ENCODE data around the gene ARFGAP1. TPM values are rescaled to one million over a fixed set of nuclear protein-coding genes. Genes with fewer than 3 reads are reported as not detected.

ARFGAP1 gene
- total RNA-seq, 1 experiment from 2014 or later: 207 TPM

DNA sequence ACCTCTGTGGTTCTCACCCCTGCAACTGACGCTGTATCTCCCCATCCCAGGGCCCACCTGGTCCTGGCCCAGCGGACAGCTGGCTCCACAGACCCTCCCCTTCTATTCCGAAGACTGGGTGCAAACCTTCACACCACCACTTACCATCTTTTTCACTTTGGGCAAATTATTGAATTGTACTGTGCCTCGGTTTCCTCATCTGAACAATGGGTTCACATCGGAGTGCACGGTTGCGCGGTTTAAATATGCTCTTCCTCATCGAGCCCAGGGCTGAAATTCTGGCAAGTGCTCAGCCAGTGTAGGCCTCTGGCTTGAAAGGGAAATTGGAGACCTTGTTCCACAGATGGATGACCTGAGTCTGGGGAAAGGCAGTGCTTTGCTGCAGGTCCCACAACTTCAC lies 2.9 kb upstream of the ARFGAP1 start:
- H3K4me1 Mint-ChIP-seq: peaks cover 16% of the 10 kb centered on the region
- H3K27ac Mint-ChIP-seq: peak overlapping the region; percentile 70; the same call in 1 of the 2 replicates
- DNase-seq (ENCODE audit: low spot score) (no peak), ATAC-seq (no peak)
- H3K36me3 Mint-ChIP-seq: peaks cover 2% of the 10 kb centered on the region; the same call in 1 of the 2 replicates
- no peak overlapping the region for H3K4me3 Mint-ChIP-seq
- TF ChIP-seq MLX (CRISPR knock-in tag; IDR thresholded peaks at IDR 0.05) (no peak), USF2 (CRISPR knock-in tag; IDR thresholded peaks at IDR 0.05) (no peak), OVOL2 (CRISPR knock-in tag; IDR thresholded peaks at IDR 0.05; ENCODE audit: borderline replicate concordance) (no peak), FOXK1 (CRISPR knock-in tag; IDR thresholded peaks at IDR 0.05) (no peak), ATF3 (CRISPR knock-in tag; conservative IDR thresholded peaks at IDR 0.05) (no peak), ELF4 (CRISPR knock-in tag; IDR thresholded peaks at IDR 0.05; ENCODE audit: low read depth) (no peak), ZNF423 (CRISPR knock-in tag; IDR thresholded peaks at IDR 0.05) (no peak), ATF2 (CRISPR knock-in tag; IDR thresholded peaks at IDR 0.05; ENCODE audit: borderline replicate concordance, low read depth) (no peak), GABPB1 (CRISPR knock-in tag; IDR thresholded peaks at IDR 0.05) (no peak), ZNF671 (CRISPR knock-in tag; IDR thresholded peaks at IDR 0.05) (no peak), FOXJ3 (CRISPR knock-in tag; IDR thresholded peaks at IDR 0.05; ENCODE audit: borderline replicate concordance) (no peak), CTCF (IDR thresholded peaks at IDR 0.05) (no peak), ETV6 (CRISPR knock-in tag; IDR thresholded peaks at IDR 0.05) (no peak)
- POLR2A ChIA-PET: no interaction called here
- no peaks in the 10 kb centered on the region for H3K9me3 Mint-ChIP-seq
- no peaks in the 10 kb centered on the region for H3K27me3 Mint-ChIP-seq (ENCODE audit: low read depth)
- CTCF ChIA-PET: interaction anchor here (1.2 to 3.6 kb wide), 3 partner anchors 26 to 46 kb away, joined by 5 to 43 read pairs (median 22); no protein-coding TSS in a partner anchor

GRCh38 chr20:63270606-63271325 lies 1.8 kb upstream of the ARFGAP1 start:
- Mint-ChIP-seq H3K4me3 (peak overlapping the region; percentile 74), H3K27ac (no peak overlapping the region; the same call in 1 of the 2 replicates), H3K9me3 (no peaks in the 10 kb centered on the region), H3K4me1 (peaks cover 16% of the 10 kb centered on the region), H3K27me3 (ENCODE audit: low read depth) (no peaks in the 10 kb centered on the region), H3K36me3 (peaks cover 2% of the 10 kb centered on the region; the same call in 1 of the 2 replicates)
- ChIA-PET CTCF (interaction anchor here (1.9 to 3.6 kb wide), 3 partner anchors 10 to 47 kb away, joined by 8 to 43 read pairs (median 11); no protein-coding TSS in a partner anchor), POLR2A (no interaction called here)
- TF ChIP-seq RELA (CRISPR knock-in tag; IDR thresholded peaks at IDR 0.05; ENCODE audit: borderline replicate concordance) (no peak), JUN (CRISPR knock-in tag; IDR thresholded peaks at IDR 0.05) (no peak), ZNF423 (CRISPR knock-in tag; IDR thresholded peaks at IDR 0.05) (no peak), OVOL2 (CRISPR knock-in tag; IDR thresholded peaks at IDR 0.05; ENCODE audit: borderline replicate concordance) (no peak), ZNF219 (CRISPR knock-in tag; IDR thresholded peaks at IDR 0.05; ENCODE audit: borderline replicate concordance) (no peak), FOXK1 (CRISPR knock-in tag; IDR thresholded peaks at IDR 0.05) (no peak), HMGA2 (CRISPR knock-in tag; IDR thresholded peaks at IDR 0.05) (no peak), GABPB1 (CRISPR knock-in tag; IDR thresholded peaks at IDR 0.05) (no peak), ELF4 (CRISPR knock-in tag; IDR thresholded peaks at IDR 0.05; ENCODE audit: low read depth) (no peak)
- TF ChIP-seq, protein P1, sequence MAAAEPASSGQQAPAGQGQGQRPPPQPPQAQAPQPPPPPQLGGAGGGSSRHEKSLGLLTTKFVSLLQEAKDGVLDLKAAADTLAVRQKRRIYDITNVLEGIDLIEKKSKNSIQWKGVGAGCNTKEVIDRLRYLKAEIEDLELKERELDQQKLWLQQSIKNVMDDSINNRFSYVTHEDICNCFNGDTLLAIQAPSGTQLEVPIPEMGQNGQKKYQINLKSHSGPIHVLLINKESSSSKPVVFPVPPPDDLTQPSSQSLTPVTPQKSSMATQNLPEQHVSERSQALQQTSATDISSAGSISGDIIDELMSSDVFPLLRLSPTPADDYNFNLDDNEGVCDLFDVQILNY (CRISPR knock-in tag; IDR thresholded peaks at IDR 0.05): no peak
- ATAC-seq: no peak
- DNase-seq (ENCODE audit: low spot score): no peak
